ENCODE measurements around the gene SVIL.

The SVIL gene

DNA sequence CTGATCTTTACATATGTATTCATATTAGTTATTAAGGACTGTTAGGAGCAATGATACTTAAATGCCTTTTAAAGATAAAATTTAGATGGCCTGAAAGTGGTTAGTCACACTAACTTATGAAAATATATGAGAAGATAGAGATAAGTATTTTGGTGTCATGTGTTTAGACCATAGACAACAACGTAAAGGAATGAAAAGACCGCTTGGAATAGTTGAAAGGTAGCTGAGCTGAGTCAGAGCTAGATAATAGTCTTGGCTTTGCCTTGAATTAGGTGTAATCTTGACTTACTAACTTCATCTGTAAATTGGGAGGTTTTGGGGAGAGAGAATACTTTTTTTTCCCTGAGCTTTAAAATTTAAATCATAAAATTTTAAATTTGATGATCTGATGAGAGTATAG lies 218.9 kb downstream of the SVIL start:
- no peak for DNase-seq (ENCODE audit: low read depth, low spot score)

DNA sequence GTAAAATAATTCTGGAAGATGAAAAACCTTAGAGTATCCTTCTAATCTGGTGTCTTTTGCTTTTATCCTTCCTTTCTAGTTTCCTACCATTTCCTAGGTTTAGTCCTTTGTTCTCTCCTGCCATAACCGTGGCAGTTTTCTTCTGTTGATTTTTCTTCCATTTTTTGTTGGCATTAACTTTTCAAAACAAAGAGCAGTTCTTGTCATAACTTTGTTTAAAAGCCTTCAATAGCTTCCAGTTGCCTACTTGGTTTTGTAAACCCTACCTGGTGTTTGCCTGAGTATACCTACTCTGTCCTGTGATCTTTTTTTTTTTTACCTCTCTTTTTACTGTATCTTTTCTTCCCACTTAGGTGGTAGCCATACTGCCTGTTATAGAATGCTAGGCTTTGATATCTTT lies 220.3 kb downstream of the SVIL start:
- no peak for DNase-seq (ENCODE audit: low read depth, low spot score)

DNA sequence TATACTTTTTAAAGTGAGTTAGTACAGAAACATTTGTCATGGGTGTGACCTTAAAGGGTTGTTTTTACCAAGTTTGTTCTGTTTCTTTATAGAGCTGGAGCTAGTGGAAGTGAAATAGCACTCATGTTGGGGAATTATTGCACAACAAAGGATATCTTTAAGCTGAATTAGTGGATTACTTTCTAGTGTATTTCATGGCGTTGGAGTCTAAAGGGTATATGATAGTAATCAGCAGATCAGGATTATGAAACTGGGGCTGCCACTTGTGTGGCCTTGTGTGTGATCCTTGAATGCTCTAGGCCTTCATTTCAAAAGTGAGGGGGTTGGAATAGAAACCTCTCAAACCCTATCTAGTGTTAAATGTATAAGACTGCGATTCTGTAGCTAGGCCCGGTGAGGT lies 222.3 kb downstream of the SVIL start:
- DNase-seq (ENCODE audit: low read depth, low spot score), result no peak

DNA sequence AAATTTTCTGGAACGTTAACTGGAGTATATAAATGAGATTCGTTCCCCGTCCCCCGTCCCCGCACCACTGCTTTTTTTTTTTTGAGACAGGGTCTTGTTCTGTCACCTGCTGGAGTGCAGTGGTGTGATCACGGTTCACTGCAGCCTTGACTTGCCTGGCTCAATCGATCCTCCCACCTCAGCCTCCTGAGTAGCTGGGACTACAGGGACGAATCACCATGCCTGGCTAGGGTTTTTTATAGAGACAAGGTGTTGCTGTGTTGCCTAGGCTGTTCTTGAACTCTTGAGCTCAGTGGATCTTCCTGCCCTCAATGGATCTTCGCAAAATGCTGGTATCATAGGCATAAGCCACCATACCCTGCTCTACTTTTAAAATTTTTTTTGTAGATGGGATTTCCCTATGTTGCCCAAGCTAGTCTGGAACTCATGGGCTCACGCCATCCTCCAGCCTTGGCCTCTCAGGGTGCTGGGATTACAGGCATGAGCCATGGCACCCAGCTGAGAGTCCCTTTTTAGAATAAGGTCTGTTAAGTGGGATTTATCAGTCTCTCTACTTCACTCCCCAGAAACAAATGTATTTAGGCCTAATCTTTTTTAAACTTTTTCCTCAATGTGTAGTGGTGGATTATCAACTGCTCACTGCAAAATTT lies 223.0 kb downstream of the SVIL start:
- no peak for DNase-seq (ENCODE audit: low read depth, low spot score)

DNA sequence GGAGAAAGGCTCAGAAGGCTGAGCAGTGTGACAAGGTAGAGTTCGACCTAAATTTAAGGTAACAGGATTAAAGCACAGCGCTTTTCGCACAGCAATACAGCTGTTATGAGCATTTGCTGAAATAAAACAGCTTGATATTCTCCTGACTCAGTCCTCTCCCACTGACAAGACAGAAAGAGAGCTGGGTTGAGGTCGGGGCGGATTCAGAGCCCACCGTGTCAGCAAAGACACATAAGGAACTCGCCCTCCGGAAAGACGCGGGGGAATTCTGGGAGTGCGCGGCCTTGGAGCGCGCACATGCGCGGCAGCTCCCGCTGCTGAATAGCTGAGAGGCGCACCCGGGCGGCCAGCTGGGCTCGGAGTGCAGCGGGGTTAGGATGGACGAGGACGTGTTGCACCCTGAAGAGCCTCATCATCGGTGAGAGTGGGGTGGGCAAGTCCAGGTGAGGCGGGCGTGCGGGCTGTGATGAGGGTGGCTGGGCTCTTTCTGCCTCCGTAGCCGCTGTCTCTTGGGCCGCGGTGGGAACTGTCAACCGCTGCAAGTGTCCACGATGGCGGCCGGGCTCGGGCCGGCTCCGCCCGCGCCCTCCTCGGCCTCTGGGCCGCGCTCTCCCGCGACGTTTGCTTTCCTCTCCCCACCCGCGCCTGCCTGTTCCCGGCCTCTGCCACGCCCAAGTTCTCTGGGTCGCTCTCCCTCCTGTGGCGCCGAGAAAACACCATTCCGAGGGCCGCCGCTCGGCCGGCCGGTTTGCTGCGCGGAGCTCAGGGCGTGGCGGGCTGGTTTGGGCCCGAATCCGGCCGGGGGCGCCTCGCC lies 225.3 kb downstream of the SVIL start:
- peak; percentile 26 for DNase-seq (ENCODE audit: low read depth, low spot score)

DNA sequence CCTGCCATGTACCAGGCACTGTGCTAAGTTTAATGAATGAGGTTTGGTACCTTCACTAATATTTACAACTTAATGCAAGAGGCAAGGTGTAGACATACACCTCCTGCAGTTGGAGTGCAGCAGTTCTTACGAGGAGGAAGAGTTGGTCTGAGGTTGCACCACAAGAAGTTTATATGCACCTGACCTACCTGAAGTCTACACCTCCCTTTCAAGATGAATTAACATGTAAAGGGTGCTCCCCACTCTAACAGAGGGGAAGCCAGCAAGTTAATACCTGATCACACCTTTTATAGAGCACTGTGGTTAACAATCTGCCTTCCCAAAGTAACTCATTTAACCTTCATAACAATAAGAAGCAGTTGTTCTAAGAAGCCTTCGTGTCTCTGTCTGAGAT lies 225.9 kb downstream of the SVIL start:
- no peak for DNase-seq (ENCODE audit: low read depth, low spot score)

Data from brain pericyte (primary cell).